Measurements from ENCODE around the gene FHIT. TPM values are rescaled to one million over a fixed set of nuclear protein-coding genes. Genes with fewer than 3 reads are reported as not detected.

Gene FHIT
- total and polyA plus RNA-seq, 4 donors = 2.6 to 21.3 (median 8.7) TPM

DNA sequence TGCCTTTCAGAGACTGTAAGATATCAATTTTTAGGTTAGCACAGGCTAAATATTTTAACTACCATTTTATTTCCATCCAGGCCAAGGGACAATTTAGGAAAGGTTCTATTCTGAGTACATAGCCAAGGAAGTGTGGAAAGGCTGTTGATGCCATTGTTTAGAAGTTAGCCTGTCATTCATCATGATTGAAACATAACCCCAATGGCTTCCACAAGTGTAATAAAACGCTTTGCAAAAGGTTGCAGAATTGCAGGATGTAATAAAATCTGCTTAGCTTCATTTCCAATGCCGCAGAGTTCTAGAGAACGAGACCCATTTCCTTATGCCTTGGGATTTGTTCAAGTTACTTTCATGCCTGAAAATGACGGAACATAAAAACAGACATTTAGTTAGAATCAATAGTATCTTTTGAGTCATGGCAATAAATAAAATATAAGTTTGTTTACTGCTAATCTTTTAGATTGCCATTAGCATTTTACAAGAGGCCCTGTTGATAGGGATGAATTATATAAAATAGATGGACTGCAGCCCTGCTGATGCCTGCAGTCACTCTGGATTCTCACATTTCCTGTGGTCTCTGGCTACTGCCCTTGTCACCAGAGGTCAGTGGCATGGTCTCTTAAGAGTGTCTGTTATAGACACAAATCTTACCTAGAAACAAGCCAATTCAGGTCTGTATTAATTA lies 1523.2 kb downstream of the FHIT start:
- H3K4me3 ChIP-seq = no peak overlapping the region
- H3K27me3 ChIP-seq (ENCODE audit: control insufficient read depth in 3 of 3, insufficient read depth in 3 of 3, low read length in 2 of 3) = no peaks in the 10 kb centered on the region
- TF ChIP-seq, protein P1, sequence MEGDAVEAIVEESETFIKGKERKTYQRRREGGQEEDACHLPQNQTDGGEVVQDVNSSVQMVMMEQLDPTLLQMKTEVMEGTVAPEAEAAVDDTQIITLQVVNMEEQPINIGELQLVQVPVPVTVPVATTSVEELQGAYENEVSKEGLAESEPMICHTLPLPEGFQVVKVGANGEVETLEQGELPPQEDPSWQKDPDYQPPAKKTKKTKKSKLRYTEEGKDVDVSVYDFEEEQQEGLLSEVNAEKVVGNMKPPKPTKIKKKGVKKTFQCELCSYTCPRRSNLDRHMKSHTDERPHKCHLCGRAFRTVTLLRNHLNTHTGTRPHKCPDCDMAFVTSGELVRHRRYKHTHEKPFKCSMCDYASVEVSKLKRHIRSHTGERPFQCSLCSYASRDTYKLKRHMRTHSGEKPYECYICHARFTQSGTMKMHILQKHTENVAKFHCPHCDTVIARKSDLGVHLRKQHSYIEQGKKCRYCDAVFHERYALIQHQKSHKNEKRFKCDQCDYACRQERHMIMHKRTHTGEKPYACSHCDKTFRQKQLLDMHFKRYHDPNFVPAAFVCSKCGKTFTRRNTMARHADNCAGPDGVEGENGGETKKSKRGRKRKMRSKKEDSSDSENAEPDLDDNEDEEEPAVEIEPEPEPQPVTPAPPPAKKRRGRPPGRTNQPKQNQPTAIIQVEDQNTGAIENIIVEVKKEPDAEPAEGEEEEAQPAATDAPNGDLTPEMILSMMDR (IDR thresholded peaks at IDR 0.05; ENCODE audit: control extremely low read depth, extremely low read depth) = no peak
- no peak overlapping the region for H3K27ac ChIP-seq (ENCODE audit: low read depth in 1 of 2, low read length in 1 of 2)
- no peak for ATAC-seq (ENCODE audit: insufficient read depth, low FRiP score)
- H3K4me1 ChIP-seq (ENCODE audit: control insufficient read depth in 5 of 5, insufficient read depth in 5 of 5, low read length in 5 of 5) = peaks cover 0 to 7% (median 0%) of the 10 kb centered on the region in 5 donors
- H3K9ac ChIP-seq (ENCODE audit: insufficient read depth in 1 of 2, low read length in 2 of 2) = no peak overlapping the region
- DNase-seq = no peak
- H3K36me3 ChIP-seq (ENCODE audit: control insufficient read depth in 4 of 4, insufficient read depth in 4 of 4, low read length in 4 of 4) = no peaks in the 10 kb centered on the region
- H3K9me3 ChIP-seq (ENCODE audit: control insufficient read depth in 4 of 4, insufficient read depth in 3 of 4, low read length in 3 of 4) = no peaks in the 10 kb centered on the region
- 80 to 84% methylated on average over 4 of the region's 4 CpGs for WGBS, 2 donors

DNA sequence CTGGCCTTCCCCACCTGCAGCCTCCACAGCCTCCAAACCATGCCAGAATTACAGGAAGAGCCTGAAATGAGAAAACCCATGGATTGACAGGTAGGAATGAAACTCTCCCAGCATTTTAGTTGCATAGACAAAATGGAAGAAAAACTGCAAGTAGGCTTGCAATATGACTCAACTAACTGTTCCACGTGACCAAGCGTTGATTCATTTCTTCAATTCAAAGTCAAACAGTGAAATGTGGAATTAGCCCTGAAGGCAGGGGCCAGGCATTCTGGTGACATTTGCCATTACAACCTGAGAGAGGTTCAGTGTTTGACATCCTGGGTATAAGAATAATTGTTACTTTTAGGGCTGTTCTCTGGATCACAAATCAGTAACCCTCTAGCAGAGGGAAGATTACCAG lies 1525.0 kb downstream of the FHIT start:
- H3K27ac ChIP-seq (ENCODE audit: low read depth in 1 of 2, low read length in 1 of 2) = no peak overlapping the region

DNA sequence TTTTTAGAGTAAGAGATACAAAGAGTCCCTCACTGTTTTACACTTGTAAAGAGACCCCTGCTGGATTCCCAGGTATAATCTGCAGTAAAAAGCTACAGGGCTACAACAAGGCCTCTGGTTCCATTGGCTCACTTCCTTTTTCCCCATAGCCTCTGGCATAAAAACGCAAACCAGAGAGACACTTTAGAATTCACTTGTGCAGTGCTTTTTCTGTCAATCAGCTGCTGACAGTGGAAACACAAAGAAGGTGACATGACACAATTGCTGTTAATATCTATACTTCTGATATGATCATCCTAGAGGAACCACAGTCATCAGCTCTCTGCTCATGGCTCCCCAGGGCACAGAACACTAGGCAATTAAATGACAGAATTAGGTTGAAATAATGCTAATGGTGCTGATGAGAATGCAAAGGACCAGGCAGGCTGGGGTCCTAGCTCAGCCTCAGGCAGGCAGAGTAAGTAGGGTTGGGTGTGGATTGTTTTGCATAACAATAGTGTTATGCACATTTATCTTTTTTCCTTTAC lies 1533.5 kb downstream of the FHIT start:
- Histone ChIP-seq H3K27ac (ENCODE audit: low read depth in 1 of 2, low read length in 1 of 2) (no peak overlapping the region), H3K9me3 (ENCODE audit: control insufficient read depth in 4 of 4, insufficient read depth in 3 of 4, low read length in 3 of 4) (no peaks in the 10 kb centered on the region), H3K27me3 (ENCODE audit: control insufficient read depth in 3 of 3, insufficient read depth in 3 of 3, low read length in 2 of 3) (no peaks in the 10 kb centered on the region), H3K4me1 (ENCODE audit: control insufficient read depth in 5 of 5, insufficient read depth in 5 of 5, low read length in 5 of 5) (no peaks in the 10 kb centered on the region), H3K4me3 (no peak overlapping the region), H3K9ac (ENCODE audit: insufficient read depth in 1 of 2, low read length in 2 of 2) (no peak overlapping the region), H3K36me3 (ENCODE audit: control insufficient read depth in 4 of 4, insufficient read depth in 4 of 4, low read length in 4 of 4) (no peaks in the 10 kb centered on the region)
- ATAC-seq (ENCODE audit: insufficient read depth, low FRiP score) (no peak), DNase-seq (no peak)
- 48 to 67% methylated on average over 1 of the region's 1 CpG for WGBS, 2 donors
- TF ChIP-seq, protein P1 (IDR thresholded peaks at IDR 0.05; ENCODE audit: control extremely low read depth, extremely low read depth) = no peak

More for the DNA sequence above, 1525.0 kb downstream of the FHIT start:
- Histone ChIP-seq H3K36me3 (ENCODE audit: control insufficient read depth in 4 of 4, insufficient read depth in 4 of 4, low read length in 4 of 4) (no peaks in the 10 kb centered on the region), H3K9ac (ENCODE audit: insufficient read depth in 1 of 2, low read length in 2 of 2) (no peak overlapping the region), H3K4me1 (ENCODE audit: control insufficient read depth in 5 of 5, insufficient read depth in 5 of 5, low read length in 5 of 5) (peaks cover 0 to 7% (median 0%) of the 10 kb centered on the region in 5 donors), H3K27me3 (ENCODE audit: control insufficient read depth in 3 of 3, insufficient read depth in 3 of 3, low read length in 2 of 3) (no peaks in the 10 kb centered on the region), H3K9me3 (ENCODE audit: control insufficient read depth in 4 of 4, insufficient read depth in 3 of 4, low read length in 3 of 4) (no peaks in the 10 kb centered on the region), H3K4me3 (no peak overlapping the region)
- DNase-seq (no peak), ATAC-seq (ENCODE audit: insufficient read depth, low FRiP score) (no peak)
- 90 to 95% methylated on average over 2 of the region's 2 CpGs for WGBS, 2 donors
- TF ChIP-seq, protein P1 (IDR thresholded peaks at IDR 0.05; ENCODE audit: control extremely low read depth, extremely low read depth) = no peak

Measured in lung (tissue), 12 donors.